Measurements from ENCODE around the gene CCDC149. TPM values are rescaled to one million over a fixed set of nuclear protein-coding genes. Genes with fewer than 3 reads are reported as not detected.

CCDC149 gene
- total and polyA plus RNA-seq, 9 of the 15 experiments (the other 6 are each of a cell fraction or from before 2014, with no cell fraction given) = 0.04 to 0.18 TPM; not detected in 7

GRCh38 chr4:24805566-24805965 is 107.3 kb downstream of the CCDC149 start (continued):
- no peak for TF ChIP-seq SRSF9 (IDR thresholded peaks at IDR 0.05; ENCODE audit: borderline replicate concordance, low read depth, low read length)
- TF ChIP-seq PHTF2 (CRISPR knock-in tag; IDR thresholded peaks at IDR 0.05) = no peak
- no peak for TF ChIP-seq ZNF24 (IDR thresholded peaks at IDR 0.05)
- TF ChIP-seq ETV6 (IDR thresholded peaks at IDR 0.05; ENCODE audit: borderline replicate concordance in 1 of 2, low read depth in 2 of 2, low read length in 1 of 2) = no peak
- no peak for TF ChIP-seq ETV6 (CRISPR knock-in tag; IDR thresholded peaks at IDR 0.05; ENCODE audit: borderline replicate concordance)
- no peak for TF ChIP-seq MYNN (IDR thresholded peaks at IDR 0.05)
- no peak for TF ChIP-seq MYNN (CRISPR knock-in tag; IDR thresholded peaks at IDR 0.05)
- 0 out of 2 replicates have a peak, but pooled peaks have one; percentile 31 for TF ChIP-seq BACH1 (tag; IDR thresholded peaks at IDR 0.05)
- no peak for TF ChIP-seq ZBTB12 (CRISPR knock-in tag; IDR thresholded peaks at IDR 0.05)
- peak; percentile 81 for TF ChIP-seq TCF3 (CRISPR knock-in tag; IDR thresholded peaks at IDR 0.05)
- no peak for TF ChIP-seq ZNF717 (CRISPR knock-in tag; IDR thresholded peaks at IDR 0.05)
- TF ChIP-seq ZBTB7A (IDR thresholded peaks at IDR 0.05; ENCODE audit: borderline replicate concordance, control insufficient read depth, low read depth, low read length) = no peak
- no peak for TF ChIP-seq SAFB (IDR thresholded peaks at IDR 0.05; ENCODE audit: borderline replicate concordance, low read depth, low read length)
- peak; percentile 24; the same call in 1 of the 2 replicates for TF ChIP-seq EP300 (IDR thresholded peaks at IDR 0.05; ENCODE audit: low read length)
- TF ChIP-seq, protein P1, sequence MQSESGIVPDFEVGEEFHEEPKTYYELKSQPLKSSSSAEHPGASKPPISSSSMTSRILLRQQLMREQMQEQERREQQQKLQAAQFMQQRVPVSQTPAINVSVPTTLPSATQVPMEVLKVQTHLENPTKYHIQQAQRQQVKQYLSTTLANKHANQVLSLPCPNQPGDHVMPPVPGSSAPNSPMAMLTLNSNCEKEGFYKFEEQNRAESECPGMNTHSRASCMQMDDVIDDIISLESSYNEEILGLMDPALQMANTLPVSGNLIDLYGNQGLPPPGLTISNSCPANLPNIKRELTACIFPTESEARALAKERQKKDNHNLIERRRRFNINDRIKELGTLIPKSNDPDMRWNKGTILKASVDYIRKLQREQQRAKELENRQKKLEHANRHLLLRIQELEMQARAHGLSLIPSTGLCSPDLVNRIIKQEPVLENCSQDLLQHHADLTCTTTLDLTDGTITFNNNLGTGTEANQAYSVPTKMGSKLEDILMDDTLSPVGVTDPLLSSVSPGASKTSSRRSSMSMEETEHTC (IDR thresholded peaks at IDR 0.05) = 0 out of 2 replicates have a peak, but pooled peaks have one; percentile 4
- TF ChIP-seq ZNF436 (CRISPR knock-in tag; IDR thresholded peaks at IDR 0.05) = no peak
- TF ChIP-seq FOXM1 (IDR thresholded peaks at IDR 0.05; ENCODE audit: low read depth) = no peak
- TF ChIP-seq FOXM1 (CRISPR knock-in tag; IDR thresholded peaks at IDR 0.05; ENCODE audit: low read depth) = no peak
- TF ChIP-seq, protein P2, sequence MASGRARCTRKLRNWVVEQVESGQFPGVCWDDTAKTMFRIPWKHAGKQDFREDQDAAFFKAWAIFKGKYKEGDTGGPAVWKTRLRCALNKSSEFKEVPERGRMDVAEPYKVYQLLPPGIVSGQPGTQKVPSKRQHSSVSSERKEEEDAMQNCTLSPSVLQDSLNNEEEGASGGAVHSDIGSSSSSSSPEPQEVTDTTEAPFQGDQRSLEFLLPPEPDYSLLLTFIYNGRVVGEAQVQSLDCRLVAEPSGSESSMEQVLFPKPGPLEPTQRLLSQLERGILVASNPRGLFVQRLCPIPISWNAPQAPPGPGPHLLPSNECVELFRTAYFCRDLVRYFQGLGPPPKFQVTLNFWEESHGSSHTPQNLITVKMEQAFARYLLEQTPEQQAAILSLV (tag; IDR thresholded peaks at IDR 0.05) = no peak
- TF ChIP-seq ASH1L (IDR thresholded peaks at IDR 0.05; ENCODE audit: borderline replicate concordance, low read depth, partially characterized antibody) = no peak
- TF ChIP-seq SIN3A (IDR thresholded peaks at IDR 0.05; ENCODE audit: borderline replicate concordance in 2 of 2, control insufficient read depth in 1 of 2, low read depth in 2 of 2, low read length in 2 of 2) = no peak
- TF ChIP-seq CREB3 (tag; conservative IDR thresholded peaks at IDR 0.05; ENCODE audit: low read depth) = no peak
- peak; percentile 71; the same call in 1 of the 2 replicates for TF ChIP-seq TEAD4 (IDR thresholded peaks at IDR 0.05; ENCODE audit: low read length)
- TF ChIP-seq TEAD4 (CRISPR knock-in tag; IDR thresholded peaks at IDR 0.05; ENCODE audit: borderline replicate concordance) = no peak
- TF ChIP-seq, protein P3, sequence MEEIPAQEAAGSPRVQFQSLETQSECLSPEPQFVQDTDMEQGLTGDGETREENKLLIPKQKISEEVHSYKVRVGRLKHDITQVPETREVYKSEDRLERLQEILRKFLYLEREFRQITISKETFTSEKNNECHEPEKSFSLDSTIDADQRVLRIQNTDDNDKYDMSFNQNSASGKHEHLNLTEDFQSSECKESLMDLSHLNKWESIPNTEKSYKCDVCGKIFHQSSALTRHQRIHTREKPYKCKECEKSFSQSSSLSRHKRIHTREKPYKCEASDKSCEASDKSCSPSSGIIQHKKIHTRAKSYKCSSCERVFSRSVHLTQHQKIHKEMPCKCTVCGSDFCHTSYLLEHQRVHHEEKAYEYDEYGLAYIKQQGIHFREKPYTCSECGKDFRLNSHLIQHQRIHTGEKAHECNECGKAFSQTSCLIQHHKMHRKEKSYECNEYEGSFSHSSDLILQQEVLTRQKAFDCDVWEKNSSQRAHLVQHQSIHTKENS (CRISPR knock-in tag; IDR thresholded peaks at IDR 0.05) = no peak
- peak; percentile 21; the same call in 1 of the 2 replicates for TF ChIP-seq CREM (IDR thresholded peaks at IDR 0.05; ENCODE audit: low read depth)
